Skeletal muscle cell (primary cell): ENCODE measurements around the gene TAS2R3.
A peak's percentile ranks its signal among the peaks of the same experiment; 100 is the strongest.
"Not testable (repeated sequence)": the region's sequence is repeated elsewhere in the genome, so short reads cannot be mapped to it uniquely, and the experiment has no call there.

Experiments used
- DNase-seq: peaks from one replicate; pipeline ENCODE4 v3.0.0-alpha.2; 2010; ENCODE audit warnings: low read depth
- H3K4me3 ChIP-seq: 2 replicates; pipeline ENCODE4 v1.5.1; 2011; ENCODE audit warnings: low read depth, mild to moderate bottlenecking, control low read depth, low read length, moderate library complexity

TAS2R3 gene, protein sequence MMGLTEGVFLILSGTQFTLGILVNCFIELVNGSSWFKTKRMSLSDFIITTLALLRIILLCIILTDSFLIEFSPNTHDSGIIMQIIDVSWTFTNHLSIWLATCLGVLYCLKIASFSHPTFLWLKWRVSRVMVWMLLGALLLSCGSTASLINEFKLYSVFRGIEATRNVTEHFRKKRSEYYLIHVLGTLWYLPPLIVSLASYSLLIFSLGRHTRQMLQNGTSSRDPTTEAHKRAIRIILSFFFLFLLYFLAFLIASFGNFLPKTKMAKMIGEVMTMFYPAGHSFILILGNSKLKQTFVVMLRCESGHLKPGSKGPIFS

GRCh38 chr7:141763797-141764196, at the start of gene TAS2R3:
Gene TAS2R3 (plus strand): TSS chr7:141764097. CDS start chr7:141764159, 62 bp downstream.
- H3K4me3 ChIP-seq: no peak within 1 kb of the TSS
- DNase-seq: no peak

DNA sequence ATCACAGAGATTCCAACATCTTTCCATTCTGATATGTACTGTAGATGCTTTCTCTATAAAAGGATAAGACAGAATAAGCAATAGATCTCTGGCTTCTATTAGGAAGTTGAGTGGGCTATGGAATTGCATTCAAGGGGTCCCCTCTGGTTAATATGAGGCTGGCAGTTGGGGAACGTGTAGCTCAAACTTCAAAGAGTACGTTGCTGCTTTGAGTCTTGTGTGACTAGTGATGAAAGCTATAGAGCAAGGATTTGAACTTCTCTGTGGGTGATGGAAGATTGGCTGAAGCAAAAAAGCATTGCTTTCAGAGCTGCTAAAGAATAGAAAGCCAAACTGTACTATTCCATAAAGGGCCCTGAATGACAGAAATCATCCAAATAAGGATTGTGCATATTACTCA, 49.3 kb upstream of the TAS2R3 start:
- no peak overlapping the region for H3K4me3 ChIP-seq
- DNase-seq: no peak

GRCh38 chr7:141715018-141715417, 48.9 kb upstream of the TAS2R3 start:
- DNase-seq: no peak
- H3K4me3 ChIP-seq: no peak overlapping the region

DNA sequence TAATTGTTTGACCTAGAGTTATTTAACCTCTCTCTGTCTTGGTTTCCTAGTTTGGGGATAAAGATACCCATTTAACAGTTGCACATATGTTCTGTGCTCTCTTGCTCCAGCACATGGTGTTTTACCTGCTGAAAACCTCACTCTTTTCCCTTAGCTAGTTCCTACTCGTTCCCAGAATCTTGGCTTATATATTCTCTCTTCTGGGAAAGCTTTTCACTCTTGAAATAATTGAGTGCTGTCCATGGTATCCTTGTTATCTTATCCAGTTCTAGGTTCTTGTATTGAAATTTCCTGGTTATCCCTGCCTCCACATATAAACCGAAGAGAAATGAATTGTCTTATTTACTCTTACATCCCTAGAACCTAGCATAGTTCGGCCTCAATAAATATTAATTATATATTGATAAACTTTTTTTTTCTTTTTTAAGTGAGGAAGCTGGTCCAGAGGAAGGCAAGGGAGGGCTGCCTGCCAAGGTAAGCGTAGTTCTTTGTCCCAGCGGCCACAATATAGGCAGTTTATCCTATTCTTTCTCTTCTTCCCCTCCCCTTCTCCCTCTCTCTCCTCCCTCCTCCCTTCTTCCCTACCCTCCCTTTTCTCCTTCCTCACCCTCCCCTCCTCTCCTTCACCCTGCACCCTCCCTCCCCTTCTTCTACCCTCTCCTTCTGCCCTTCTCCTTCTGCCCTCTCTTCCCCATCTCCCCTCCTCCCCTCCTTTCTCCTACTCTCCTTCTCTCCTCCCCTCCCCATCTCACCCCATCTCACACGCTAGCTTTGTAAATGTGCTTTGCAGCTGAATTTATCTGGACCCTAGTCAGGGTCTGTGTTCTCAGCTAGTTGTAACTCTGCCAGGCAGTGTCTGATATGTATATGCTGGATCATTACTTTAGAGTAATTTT, 47.9 kb upstream of the TAS2R3 start:
- H3K4me3 ChIP-seq: no peak overlapping the region
- DNase-seq: no peak

DNA sequence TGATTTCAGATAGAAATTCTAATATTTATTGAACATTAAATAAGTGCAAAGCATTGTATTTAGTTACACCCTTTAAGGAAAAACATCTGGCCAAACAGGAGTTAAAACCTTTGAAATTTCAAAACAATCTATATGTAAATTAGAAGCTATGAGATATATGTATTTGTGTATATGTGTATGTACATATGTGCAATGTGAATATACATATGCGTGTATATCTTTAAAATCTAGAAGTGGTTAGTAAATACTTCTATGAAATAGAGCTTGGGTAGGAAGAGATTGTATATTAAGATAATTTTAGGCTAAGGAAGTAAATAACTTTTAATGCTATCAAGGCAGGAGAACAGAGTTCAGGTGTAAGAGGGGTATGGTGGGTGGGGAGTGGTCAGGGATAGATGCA, 46.4 kb upstream of the TAS2R3 start:
- no peak for DNase-seq

DNA sequence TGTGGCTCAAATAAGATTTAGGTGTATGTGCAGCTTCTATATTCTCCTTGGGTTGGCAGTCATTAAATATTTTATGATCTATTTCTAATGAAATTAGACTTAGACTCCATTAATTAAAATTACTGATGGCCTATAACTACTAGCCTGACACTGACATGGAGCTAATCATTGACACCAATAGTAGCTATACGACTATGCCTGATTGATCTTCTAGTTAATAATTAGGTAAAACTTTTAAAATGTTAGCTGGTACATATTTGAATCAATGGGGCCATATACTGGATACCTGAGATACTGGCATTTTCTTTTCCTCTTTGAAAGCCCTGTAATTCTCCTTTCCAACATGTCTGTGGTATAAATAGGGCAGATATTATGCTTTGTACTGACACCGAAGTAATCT, 41.4 kb upstream of the TAS2R3 start:
- DNase-seq: no peak
- H3K4me3 ChIP-seq: no peak overlapping the region

More for the DNA sequence above, 46.4 kb upstream of the TAS2R3 start:
- H3K4me3 ChIP-seq: no peak overlapping the region

- DNase-seq: no peak
- H3K4me3 ChIP-seq: no peak overlapping the region
Observed at GRCh38 chr7:141729020-141729419, 34.9 kb upstream of the TAS2R3 start.

DNA sequence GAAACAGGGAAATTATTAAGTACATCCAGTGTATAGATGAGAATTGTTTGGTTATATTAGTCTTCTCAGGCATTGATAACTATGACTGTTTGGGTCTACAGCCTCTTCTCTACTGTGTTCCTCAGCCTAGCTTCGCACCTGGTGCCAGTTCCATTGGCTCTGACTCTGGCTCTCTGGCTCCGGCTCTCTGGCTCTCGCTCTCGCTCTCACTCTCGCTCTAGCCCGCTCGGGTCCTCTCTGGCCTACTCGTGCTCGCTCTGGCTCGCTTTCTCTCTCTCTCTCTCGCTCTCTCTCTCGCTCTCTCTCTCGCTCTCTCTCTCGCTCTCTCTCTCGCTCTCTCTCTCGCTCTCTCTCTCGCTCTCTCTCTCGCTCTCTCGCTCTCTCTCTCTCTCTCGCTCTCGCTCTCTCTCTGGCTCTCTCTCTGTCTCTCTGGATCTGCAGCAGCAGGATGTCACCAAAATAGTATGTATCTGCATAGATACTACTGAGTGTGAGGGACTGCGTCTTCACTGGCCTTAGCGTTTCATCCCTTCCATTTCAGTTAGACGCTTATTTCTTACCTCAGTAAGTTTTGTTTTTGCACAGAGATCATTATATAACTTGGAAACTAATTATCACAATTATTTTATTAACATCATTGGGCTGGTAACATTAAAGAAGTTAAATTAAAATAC, 32.3 kb upstream of the TAS2R3 start:
- no peak overlapping the region for H3K4me3 ChIP-seq
- DNase-seq: no peak

DNA sequence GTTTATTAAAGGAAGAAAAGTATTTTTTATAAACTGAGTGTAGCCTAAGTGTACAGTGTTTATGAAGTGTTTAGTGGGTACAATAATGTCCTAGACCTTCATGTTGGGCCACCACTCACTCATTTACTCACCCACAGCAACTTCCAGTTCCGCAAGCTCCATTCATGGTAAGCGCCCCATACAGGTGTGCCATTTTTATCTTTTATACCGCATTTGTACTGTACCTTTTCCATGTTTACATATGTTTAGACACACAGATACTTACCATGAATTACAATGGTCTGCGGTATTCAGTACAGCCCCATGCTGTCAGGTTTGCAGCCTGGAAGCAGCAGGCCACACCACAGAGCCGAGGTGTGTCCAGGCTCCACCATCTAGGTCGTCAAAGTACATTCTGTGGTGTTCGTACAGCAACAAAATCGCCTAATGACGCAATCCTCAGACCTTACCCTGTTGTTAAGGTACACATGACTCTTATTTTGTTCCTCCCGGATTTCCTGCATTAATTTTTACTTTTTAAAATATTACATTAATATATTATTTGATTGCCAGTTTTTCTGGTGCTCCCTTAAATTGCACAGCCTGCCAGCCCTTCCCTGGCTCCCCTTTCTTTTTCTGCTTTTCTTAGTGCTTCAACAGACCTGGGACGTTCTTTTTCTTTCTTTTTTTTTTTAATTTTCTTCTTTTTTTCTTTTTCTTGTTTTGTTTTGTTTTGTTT, 26.6 kb upstream of the TAS2R3 start:
- peak overlapping the region; percentile 97 for H3K4me3 ChIP-seq
- no peak for DNase-seq

GRCh38 chr7:141737836-141738591, 25.9 kb upstream of the TAS2R3 start, which contains the start of gene SSBP1:
Gene SSBP1 (plus strand): TSS chr7:141738358. CDS start chr7:141739167, 809 bp downstream.
- H3K4me3 ChIP-seq: peak within 1 kb of the TSS; percentile 97
- DNase-seq: peak; percentile 89

GRCh38 chr7:141738592-141739013, 25.3 kb upstream of the TAS2R3 start:
- no peak for DNase-seq
- peak overlapping the region; percentile 97 for H3K4me3 ChIP-seq

DNA sequence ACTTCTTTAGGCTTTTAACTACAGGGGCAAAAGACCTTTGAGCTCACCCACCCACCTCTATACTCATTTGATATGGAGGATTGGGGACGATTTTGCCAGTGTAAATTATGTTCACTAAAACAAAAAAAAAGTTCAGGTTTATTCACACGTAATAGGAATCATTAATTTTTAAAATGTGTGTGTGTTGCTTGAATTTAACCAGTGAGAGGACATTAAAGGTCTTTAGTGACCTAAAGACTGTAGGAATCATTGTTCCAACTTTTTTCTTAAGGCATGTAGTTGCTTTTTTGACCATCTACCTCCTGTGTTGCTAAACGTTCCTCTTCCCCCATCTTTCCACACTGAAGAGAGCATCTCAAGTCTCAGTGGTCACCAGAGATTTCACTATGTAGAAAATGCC, 24.6 kb upstream of the TAS2R3 start:
- H3K4me3 ChIP-seq: peak overlapping the region; percentile 97
- DNase-seq: no peak

DNA sequence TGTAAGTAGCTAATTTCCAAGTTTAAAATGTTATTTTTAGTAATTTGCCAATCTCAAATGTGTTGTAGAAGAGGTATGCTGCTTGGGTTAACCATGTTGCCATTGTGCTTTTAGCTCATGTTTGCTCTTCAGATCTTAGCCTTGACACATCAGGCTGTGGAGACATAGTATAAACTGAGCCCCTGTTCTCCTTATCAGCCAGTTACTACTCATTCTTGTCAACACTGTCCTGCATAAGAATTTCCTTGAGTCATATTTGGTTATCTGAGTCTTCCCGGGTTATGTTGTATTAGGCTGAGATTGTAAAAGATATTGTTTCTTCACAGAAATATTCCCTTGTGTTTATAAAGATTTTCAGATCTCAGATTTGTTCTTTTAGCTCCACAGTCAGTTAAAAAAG, 21.7 kb upstream of the TAS2R3 start:
- DNase-seq: no peak
- H3K4me3 ChIP-seq: no peak overlapping the region

GRCh38 chr7:141744131-141744530, 19.8 kb upstream of the TAS2R3 start:
- DNase-seq: no peak
- H3K4me3 ChIP-seq: no peak overlapping the region

- H3K4me3 ChIP-seq: no peak overlapping the region
- DNase-seq: no peak
Observed at GRCh38 chr7:141748396-141748795, 15.5 kb upstream of the TAS2R3 start.

- not testable (repeated sequence) for DNase-seq, H3K4me3 ChIP-seq
Observed at GRCh38 chr7:141751904-141752303, 12.0 kb upstream of the TAS2R3 start.

DNA sequence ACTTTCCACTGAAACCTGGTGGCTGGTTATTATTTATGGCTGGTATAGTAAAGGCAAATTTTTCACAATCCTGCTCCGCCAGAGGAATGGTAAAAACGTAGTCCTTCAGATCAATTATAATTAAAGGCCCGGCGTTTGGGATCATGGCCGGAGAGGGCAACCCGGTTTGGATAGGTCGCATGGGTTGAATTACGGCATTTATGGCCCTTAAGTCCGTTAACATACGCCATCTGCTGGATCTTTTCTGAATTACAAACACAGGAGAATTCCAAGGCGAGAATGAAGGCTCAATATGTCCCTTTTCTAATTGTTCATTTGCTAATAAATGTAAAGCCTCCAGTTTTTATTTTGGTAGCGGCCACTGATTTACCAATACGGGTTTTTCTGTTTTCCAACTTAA, 11.3 kb upstream of the TAS2R3 start:
- no peak overlapping the region for H3K4me3 ChIP-seq
- no peak for DNase-seq

DNA sequence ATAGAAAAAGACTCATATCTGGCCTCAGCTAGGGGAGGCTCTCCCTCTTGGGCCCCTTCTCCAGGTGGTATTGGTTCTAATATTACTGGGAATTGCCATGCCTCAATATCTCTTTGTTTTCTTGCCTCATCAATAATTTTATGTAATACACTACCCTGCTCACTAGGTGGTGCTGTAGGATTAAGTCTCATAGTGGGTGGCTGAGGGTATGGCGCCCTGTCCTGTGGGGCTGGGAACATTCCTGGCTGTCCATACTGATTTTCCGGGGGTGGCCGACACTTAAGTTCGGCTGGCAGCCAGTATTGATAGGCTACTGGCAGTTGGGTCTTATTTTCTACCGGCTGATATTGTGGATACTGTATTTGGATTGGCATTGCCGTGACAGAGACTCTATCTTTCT, 9.0 kb upstream of the TAS2R3 start:
- H3K4me3 ChIP-seq: no peak overlapping the region
- no peak for DNase-seq
